Raji (cell line): ENCODE results near the gene FGGY.

Experiments
- POLR2A ChIP-seq: IDR thresholded peaks from 2 replicates; pipeline ENCODE4 v1.6.1; 2011; ENCODE audit warnings: low read depth, low read length, control low read depth; ENCODE audit not compliant: insufficient read depth

FGGY gene

DNA sequence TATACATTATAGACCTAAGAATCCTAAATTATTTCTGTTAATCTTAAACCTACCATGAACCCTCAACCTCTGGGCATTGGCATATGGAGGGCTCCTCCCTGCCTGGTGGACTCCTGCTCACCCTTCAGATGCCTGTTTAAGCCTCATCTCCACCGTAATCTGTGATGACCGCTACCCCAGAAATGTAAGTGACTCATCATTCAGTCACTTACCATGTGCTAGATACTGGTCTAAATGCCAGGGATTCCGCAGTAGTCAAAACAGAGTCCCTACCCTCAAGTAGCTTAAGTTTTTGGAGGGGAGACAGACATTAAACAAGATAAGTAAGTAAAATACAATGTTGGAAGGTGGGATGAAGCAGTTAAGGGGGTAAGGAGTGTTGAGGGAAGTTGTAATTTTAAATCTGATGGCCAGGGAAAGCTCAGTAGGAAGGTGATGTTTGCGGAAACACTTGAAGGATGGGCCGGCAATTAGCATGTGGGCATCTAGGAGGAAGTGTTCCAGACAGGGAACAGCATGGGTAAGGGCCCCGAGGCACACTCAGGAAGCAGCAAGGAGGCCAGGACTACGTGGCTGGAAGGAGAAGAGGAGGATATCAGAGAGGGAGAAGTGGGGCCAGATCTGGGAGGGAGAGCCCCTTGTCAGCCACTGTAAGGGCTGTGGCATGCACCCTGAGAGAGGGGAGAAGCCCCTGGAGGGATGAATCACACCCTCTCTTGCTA, 376.1 kb downstream of the FGGY start:
- TF ChIP-seq POLR2A = no peak

DNA sequence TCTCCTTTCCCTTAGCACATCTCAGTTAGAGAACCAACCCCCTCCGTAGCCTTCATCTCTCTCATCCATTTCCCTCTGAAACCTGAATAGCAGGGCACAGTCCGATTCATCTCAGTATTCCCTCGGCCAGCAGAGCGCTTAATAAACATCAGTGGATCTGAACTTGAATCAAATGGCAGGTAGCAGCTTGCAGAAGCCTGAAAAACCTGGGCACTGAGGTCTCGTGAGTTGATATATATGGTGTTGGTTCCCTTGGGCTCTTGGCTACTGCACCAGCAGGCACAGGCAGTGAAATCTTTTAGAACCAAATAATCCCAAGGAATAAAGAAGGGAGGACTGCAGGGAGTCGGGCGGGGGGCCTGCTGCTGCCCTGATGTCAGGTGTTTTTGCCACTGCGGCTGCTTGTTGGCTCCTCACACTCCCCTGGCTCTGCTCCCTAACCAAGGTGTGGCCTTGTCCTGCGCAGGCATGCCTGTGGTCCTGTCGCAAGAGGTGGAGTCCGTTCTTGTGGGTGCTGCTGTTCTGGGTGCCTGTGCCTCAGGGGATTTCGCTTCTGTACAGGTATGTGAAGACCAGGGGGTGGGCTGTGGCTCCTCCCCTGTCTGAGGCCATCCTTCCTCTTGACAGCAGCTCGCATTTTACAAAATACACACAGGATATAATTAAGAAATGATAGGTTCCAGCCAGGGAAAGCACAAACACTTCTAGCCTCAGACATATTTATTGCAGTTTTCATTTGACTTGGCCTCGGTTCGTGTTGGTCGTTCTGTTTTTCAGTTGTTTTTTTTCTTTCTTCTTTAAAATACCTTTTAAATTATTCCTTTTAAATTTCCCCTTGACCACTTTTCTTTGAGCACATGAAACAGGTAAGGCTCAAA, 376.9 kb downstream of the FGGY start:
- TF ChIP-seq POLR2A = no peak

DNA sequence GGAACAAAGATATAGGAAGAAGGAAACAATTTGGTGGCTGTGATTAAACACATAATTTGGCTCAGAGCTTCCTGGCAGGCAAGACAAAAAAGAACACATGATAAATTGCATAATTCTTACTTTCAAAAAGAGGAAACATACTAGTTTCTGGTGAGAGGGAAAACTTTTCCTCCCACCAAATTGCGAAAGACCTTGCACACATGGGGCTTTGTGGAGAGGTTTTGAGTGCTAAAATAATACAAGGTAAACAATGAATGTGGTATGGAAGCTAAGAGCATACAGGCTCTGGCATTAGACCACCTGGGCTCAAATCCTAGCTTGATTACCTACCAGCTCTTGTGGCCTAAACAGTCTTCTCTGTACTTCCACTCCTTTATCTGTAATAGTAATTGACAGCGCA, 377.7 kb downstream of the FGGY start:
- TF ChIP-seq POLR2A = no peak

DNA sequence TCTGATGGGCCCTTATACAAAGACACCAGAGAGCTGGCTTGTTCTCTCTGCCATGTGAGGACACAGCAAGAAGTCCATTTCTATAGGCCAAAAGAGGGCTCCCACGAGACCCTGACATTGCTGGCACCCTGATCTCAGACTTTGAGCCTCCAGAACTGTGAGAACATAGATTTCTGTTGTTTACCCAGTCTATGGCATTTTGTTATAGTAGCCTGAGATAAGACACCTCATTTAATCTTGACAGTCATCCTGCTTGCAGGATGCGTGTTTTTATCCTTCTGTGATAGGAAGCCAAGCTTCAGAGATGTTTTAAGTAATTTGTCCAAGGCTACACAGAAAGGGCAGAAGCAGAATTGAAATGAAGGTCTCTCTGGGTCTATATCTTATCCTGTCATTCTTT, 379.0 kb downstream of the FGGY start:
- TF ChIP-seq POLR2A = no peak

DNA sequence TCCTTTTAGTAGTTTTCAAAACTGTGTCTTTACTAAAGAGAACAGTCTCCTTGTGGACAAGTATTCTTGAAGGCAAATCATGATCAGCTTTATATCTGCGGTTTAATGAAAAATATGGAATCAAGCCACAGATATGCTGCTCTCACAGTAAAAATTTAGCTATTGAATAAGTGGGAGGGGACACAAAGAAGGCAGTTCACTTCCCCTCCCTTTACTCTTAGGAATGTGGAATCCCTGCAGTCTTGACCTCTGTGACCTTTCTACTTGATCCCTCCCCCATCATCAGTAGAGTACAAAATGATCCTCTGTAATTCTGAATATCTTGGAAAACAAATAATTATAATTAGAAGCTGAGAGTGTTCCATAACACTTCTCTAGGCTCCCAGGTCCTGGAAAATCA, 381.1 kb downstream of the FGGY start:
- TF ChIP-seq POLR2A = no peak

DNA sequence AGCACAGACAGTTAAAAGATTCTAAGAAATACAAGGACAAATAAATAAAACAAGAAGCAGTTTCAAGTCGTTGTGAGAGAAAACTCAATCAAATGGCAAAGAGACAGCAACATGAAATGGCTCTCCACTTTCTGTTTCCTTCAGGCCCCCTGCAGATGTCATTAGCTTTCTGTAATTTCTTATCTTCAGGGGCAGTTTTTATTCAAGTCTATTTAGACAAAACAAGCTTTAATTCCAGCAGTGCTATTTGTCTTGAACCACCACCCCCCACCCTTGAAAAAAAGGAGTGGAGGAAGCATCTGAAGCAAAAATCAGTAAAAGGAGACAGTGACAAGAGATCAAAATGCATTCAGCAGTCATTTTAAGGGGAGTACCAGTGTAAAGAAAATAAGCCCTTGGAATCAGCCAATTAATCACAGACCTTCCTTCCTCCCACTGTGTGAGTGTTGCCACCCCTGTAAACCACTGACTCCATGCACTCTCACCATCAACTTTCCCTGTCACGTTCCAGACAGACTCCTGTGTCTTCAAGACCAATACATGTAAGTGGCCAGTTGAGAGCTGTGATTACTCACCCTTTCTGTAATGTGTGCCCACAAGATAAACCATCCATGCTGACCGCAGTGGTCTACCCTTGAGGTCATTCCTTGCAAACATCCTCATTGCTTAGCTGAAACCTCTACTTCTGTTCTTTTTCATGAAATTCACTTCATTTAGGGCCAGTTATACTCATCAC, 381.8 kb downstream of the FGGY start:
- no peak for TF ChIP-seq POLR2A

DNA sequence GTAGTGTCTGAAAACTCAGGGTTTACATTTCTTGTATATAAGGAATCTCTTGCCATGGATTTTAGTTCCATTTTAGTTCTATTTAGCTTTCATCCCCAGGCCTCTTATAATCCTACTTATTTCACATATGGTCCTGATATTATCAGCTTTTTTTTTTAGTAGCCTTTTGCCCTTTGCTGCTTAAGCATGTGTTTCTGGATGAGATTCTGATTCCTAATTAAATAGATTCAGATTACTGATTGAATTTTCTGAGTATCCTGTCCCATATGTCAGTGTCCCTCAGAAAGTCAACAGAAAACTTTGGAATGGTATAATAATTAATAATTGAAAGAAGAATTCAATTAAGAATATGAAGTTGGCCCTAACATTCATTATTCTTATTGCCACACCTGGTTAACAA, 383.1 kb downstream of the FGGY start:
- TF ChIP-seq POLR2A = no peak

DNA sequence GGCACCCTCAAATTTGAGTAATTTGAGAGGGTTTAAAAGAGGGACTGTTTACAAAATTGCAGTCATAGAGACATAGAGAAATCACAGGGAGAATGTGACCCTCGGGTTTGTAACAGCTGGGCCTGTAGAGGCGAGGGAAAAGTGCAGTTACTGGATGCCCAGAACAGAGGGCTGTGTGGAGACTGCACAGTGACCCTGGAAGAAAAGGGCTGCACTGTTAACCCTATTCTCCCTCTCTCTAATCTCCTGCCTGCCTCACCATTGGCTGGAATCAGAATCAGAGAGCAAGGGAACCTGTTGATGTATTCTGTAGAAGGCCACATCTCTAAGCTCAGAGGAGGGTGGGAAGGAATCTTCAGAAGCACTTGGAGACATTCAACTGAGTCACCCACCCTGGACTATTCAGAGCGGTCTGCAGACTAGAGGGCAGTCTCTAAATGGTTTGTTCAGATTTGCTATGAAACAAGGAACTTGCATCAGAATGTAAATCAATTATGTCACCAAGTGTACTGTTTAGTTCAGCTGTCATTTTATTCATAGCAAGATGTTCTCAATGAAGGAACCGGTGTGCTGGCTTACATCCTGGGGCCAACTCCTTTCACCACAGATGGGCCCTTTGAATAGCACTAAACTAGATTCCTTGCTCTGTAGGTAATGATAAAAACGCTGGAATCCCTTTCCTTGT, 385.6 kb downstream of the FGGY start:
- no peak for TF ChIP-seq POLR2A

DNA sequence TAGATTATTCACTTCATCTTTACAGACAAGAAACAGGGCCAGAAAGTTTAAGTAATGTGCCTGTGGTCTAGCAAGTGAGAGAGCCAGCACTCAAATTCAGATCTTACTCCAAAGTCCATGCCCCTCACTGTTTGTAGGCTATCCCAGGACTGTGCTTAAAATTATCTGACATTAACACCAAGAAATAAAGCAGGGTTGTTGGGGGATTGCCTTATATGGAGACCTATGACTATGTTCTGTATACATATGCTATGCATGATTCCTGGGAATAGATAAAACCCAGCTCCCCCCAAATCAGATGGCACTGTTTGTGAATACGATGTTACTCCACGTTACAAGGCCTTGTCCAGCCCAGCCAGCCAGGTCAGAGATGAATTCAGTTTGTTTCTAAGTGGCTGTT, 386.3 kb downstream of the FGGY start:
- no peak for TF ChIP-seq POLR2A

DNA sequence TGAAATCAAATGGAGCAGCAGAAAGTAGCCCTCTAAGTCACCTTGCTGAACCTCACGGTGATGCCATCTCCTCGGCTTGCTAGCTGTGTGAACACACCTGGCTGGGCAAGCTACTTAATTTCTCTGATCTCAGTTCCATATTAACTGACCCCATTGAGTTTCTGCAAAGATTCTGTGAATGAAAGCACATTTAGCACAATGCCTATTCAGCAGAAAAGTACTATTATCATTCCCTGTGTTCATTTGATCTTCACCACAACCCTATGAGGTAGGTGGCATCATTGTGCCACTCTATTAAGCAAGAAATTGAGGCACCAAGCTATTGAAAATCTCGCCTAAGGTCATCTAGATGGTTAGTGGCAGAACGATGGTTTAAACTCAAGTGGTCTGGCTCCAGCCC, 387.8 kb downstream of the FGGY start:
- no peak for TF ChIP-seq POLR2A

DNA sequence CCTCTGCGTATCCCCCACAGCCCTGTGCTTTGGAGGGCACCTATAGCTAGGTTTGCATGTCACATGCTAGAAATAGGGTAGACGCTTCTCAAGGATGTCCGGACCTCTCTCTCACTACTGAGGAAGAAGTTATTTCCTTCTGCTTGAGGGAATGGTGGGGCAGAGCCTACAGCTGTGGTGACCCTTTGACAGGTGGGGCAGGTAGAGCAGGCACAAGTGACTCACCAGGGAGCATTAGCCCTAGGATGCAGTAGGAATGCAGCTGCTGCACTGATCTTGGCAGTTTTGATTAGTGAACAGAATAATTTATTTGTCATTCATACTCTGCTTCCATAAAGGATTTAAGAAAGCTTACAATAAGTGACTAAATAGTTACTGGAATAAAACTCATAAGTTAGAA, 388.2 kb downstream of the FGGY start:
- TF ChIP-seq POLR2A = no peak

DNA sequence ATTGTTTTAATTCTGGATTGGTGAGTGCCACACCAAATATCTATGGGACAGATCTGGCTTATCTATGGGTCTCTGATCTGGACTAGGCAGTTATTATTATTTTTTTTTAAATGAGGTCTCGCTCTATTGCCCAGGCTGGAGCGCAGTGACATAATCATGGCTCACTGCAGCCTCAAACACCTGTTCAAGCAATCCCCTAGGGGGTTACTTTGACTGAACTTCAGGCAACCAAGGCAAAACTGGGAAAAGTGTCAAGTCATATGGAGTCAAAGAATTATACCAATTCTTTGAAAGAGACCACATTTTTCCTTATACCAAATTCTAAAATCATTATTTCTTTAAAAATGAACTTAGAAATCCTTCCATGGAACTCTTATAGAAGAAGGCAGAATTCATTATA, 388.8 kb downstream of the FGGY start:
- TF ChIP-seq POLR2A = no peak

DNA sequence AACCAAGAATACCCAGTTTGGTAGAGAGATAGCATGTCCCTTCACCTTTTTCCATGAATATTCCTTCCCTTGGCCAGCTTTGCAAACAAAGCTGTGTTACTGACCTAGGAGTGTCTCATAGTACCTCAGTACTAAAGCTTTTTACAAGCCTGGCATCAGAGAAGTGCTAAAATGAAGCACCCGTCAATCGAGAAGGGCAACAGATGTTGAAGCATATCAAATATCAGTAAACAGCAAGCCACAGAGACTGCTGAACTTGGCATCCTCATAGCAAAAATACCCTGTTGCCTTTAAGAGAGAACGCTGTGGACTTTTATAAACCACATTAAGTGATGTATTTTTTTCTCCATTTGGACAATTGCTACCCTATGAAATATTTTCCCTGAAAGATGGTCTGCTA, 389.3 kb downstream of the FGGY start:
- TF ChIP-seq POLR2A = no peak

DNA sequence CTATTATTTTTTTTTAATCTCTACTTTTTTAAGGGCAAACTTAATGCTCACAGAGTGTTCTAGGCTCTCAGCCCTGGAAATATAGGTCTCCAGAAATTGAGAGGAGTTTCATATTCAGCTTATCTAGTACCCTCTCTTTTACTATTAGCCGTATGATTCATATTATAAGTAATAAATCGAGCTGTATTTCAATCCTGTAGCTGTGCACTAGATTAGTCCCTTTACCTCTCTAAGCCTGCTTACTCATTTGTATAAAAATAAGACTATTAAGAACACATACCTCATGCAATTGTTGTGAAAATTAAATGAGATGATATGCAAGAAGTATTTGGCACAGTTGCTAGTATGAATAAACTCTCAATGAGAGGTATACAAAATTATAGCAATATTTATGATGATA, 389.7 kb downstream of the FGGY start:
- no peak for TF ChIP-seq POLR2A

DNA sequence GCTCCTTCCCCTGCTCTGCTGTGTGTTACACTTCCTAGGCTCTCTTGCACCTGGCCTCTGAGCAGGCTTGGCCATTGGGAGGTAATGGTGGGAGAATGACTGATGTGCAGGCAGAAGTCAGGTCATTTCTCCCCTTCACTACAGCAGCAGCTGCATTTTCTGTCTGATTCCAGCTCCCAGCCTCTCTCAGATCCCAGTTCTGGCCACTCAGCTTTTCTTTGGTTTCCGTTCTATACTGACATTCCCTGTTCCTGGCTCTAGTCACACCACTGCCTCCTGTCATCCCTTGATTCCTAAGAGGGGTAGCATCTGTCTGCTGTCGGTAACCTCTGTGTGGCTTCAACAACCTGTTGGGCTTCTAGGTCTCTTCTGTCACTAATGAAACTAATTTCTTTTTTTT, 390.2 kb downstream of the FGGY start:
- TF ChIP-seq POLR2A = no peak
